DOHH2 (cell line): ENCODE results near the gene SMIM43.

Experiments used
- H3F3A ChIP-seq: fragments of 200-600 bp; sonication (generic), shearing (Covaris generic); 2 replicates; pipeline ENCODE4 v1.6.0; 2016; ENCODE audit warnings: antibody characterized with exemption, mild to moderate bottlenecking; ENCODE audit not compliant: control insufficient read depth, insufficient read depth
- H3K27ac ChIP-seq: fragments of 200-600 bp; sonication (generic); 2 replicates; pipeline ENCODE4 v1.5.1; 2014; ENCODE audit warnings: low read depth, mild to moderate bottlenecking, low read length, moderate library complexity
- H3K27me3 ChIP-seq: fragments of 200-600 bp; sonication (generic); 2 replicates; pipeline ENCODE4 v1.6.1; 2014; ENCODE audit warnings: mild to moderate bottlenecking, low read length, mixed read lengths; ENCODE audit not compliant: control insufficient read depth
- H3K36me3 ChIP-seq: fragments of 200-600 bp; sonication (generic); 2 replicates; pipeline ENCODE4 v1.6.1; 2014; ENCODE audit warnings: mild to moderate bottlenecking, low read length, moderate library complexity, mixed read lengths; ENCODE audit not compliant: control insufficient read depth
- H3K4me1 ChIP-seq: fragments of 200-600 bp; sonication (generic); 2 replicates; pipeline ENCODE4 v1.6.1; 2014; ENCODE audit warnings: mild to moderate bottlenecking, low read length, mixed read lengths; ENCODE audit not compliant: control insufficient read depth
- H3K4me2 ChIP-seq: fragments of 200-600 bp; sonication (generic); 2 replicates; pipeline ENCODE4 v1.6.0; 2014; ENCODE audit warnings: mild to moderate bottlenecking, low read length, moderate library complexity
- H3K4me3 ChIP-seq: fragments of 200-600 bp; sonication (generic); 2 replicates; pipeline ENCODE4 v1.5.1; 2014; ENCODE audit warnings: mild to moderate bottlenecking, low read length, mixed read lengths
- H3K79me2 ChIP-seq: fragments of 200-600 bp; sonication (generic); 2 replicates; pipeline ENCODE4 v1.6.1; 2014; ENCODE audit warnings: mild to moderate bottlenecking, low read length, mixed read lengths; ENCODE audit not compliant: control insufficient read depth
- H3K9me2 ChIP-seq: fragments of 200-600 bp; sonication (generic); replicated peaks from 2 replicates; pipeline ENCODE4 v1.6.1; 2014; ENCODE audit warnings: mild to moderate bottlenecking, low read length, mixed read lengths; ENCODE audit not compliant: control insufficient read depth
- H3K9me3 ChIP-seq: fragments of 200-600 bp; sonication (generic); 2 replicates; pipeline ENCODE4 v1.6.1; 2014; ENCODE audit warnings: antibody characterized with exemption, low read length, mixed read lengths; ENCODE audit not compliant: control insufficient read depth, insufficient read depth
- H4K20me1 ChIP-seq: fragments of 200-600 bp; sonication (generic); 2 replicates; pipeline ENCODE4 v1.6.0; 2014; ENCODE audit warnings: low read depth, mild to moderate bottlenecking, antibody characterized with exemption, low read length, moderate library complexity; ENCODE audit not compliant: control insufficient read depth, insufficient read depth
- CTCF ChIP-seq: fragments of 200-600 bp; sonication (generic); IDR thresholded peaks from one replicate; pipeline ENCODE4 v1.5.1; 2014; ENCODE audit warnings: antibody characterized with exemption, mild to moderate bottlenecking, low read depth, low read length; ENCODE audit not compliant: poor library complexity, severe bottlenecking
- EZH2phosphoT487 ChIP-seq: fragments of 200-600 bp; sonication (generic); IDR thresholded peaks from 2 replicates; pipeline ENCODE4 v1.6.1; 2017; ENCODE audit warnings: borderline replicate concordance, mild to moderate bottlenecking, antibody characterized with exemption, low read length, moderate library complexity, mixed read lengths

Gene SMIM43

GRCh38 chr4:121800638-121800960, 35.6 kb upstream of the SMIM43 start:
- peak overlapping the region; percentile 65 for H3K4me2 ChIP-seq
- peaks cover 37% of the 10 kb centered on the region for H3K4me1 ChIP-seq
- no peaks in the 10 kb centered on the region for H4K20me1 ChIP-seq
- peak overlapping the region; percentile 94 for H3K27ac ChIP-seq
- peaks cover 11% of the 10 kb centered on the region for H3F3A ChIP-seq
- H3K9me2 ChIP-seq, result no peaks in the 10 kb centered on the region
- H3K79me2 ChIP-seq, result peaks cover 43% of the 10 kb centered on the region
- H3K4me3 ChIP-seq, result peak overlapping the region; percentile 88
- no peak for TF ChIP-seq CTCF
- no peak for TF ChIP-seq EZH2phosphoT487
- H3K36me3 ChIP-seq, result peaks cover 41% of the 10 kb centered on the region
- no peaks in the 10 kb centered on the region for H3K27me3 ChIP-seq
- no peaks in the 10 kb centered on the region for H3K9me3 ChIP-seq

GRCh38 chr4:121799867-121800501, 35.0 kb upstream of the SMIM43 start:
- Histone ChIP-seq H3K36me3 (peaks cover 35% of the 10 kb centered on the region), H3F3A (peaks cover 11% of the 10 kb centered on the region), H3K27ac (peak overlapping the region; percentile 94), H3K9me2 (no peaks in the 10 kb centered on the region), H3K4me1 (peaks cover 40% of the 10 kb centered on the region), H4K20me1 (no peaks in the 10 kb centered on the region), H3K79me2 (peaks cover 38% of the 10 kb centered on the region), H3K9me3 (no peaks in the 10 kb centered on the region), H3K27me3 (no peaks in the 10 kb centered on the region), H3K4me2 (peak overlapping the region; percentile 65), H3K4me3 (peak overlapping the region; percentile 88)
- TF ChIP-seq EZH2phosphoT487, result no peak
- no peak for TF ChIP-seq CTCF

GRCh38 chr4:121799208-121799823, 34.4 kb upstream of the SMIM43 start:
- Histone ChIP-seq H3K27ac (peak overlapping the region; percentile 94), H3K27me3 (no peaks in the 10 kb centered on the region; the same call in 1 of the 2 replicates), H3K4me2 (peak overlapping the region; percentile 65), H3K36me3 (peaks cover 28% of the 10 kb centered on the region), H3K9me2 (no peaks in the 10 kb centered on the region), H3K79me2 (peaks cover 32% of the 10 kb centered on the region), H3F3A (peaks cover 11% of the 10 kb centered on the region), H4K20me1 (no peaks in the 10 kb centered on the region), H3K9me3 (no peaks in the 10 kb centered on the region), H3K4me1 (peaks cover 37% of the 10 kb centered on the region), H3K4me3 (peak overlapping the region; percentile 88)
- TF ChIP-seq CTCF, result no peak
- no peak for TF ChIP-seq EZH2phosphoT487
